ENCODE results near the gene LINC00305. TPM values are rescaled to one million over a fixed set of nuclear protein-coding genes. Genes with fewer than 3 reads are reported as not detected.

The LINC00305 gene
- total RNA-seq, 4 donors from 2014 or later: 0.97 TPM; not detected in 3

- Histone ChIP-seq H3K27ac (no peak overlapping the region), H3K4me3 (no peak overlapping the region), H3K4me1 (no peaks in the 10 kb centered on the region), H3K36me3 (no peaks in the 10 kb centered on the region), H3K27me3 (no peaks in the 10 kb centered on the region), H3K9me3 (no peaks in the 10 kb centered on the region)
- intact Hi-C loops (cut with DNase I; ENCODE audit: low total_unique reads): no loop called here
- no peak for DNase-seq
- TF ChIP-seq POLR2A (IDR thresholded peaks at IDR 0.05) (no peak), CTCF (IDR thresholded peaks at IDR 0.05) (no peak)
Observed at GRCh38 chr18:64167408-64167925, 18.6 kb upstream of the LINC00305 start.

DNA sequence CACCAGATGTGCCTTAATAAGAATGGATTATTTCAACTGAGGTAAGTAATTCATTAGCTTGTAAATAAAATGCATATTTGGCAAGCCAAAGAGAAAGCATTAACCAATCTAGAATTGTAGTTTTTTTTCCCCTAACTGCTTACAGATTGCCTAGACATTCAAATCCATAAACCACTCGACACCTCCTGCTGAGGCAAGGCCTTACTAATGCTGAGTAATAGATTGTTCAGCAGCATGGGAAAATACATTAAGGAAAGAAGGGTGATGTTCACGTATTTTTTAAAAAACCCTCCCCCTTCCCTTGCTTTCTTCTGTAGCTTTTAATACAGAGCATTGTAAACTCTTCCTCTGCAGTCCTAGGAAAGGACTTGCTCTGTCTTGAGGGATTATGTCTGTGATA, 17.0 kb upstream of the LINC00305 start:
- Histone ChIP-seq H3K36me3 (no peaks in the 10 kb centered on the region), H3K9me3 (no peaks in the 10 kb centered on the region), H3K27ac (no peak overlapping the region), H3K4me3 (no peak overlapping the region), H3K27me3 (no peaks in the 10 kb centered on the region), H3K4me1 (no peaks in the 10 kb centered on the region)
- no peak for DNase-seq
- TF ChIP-seq POLR2A (IDR thresholded peaks at IDR 0.05) (no peak), CTCF (IDR thresholded peaks at IDR 0.05) (no peak)
- intact Hi-C loops (cut with DNase I; ENCODE audit: low total_unique reads): no loop called here

DNA sequence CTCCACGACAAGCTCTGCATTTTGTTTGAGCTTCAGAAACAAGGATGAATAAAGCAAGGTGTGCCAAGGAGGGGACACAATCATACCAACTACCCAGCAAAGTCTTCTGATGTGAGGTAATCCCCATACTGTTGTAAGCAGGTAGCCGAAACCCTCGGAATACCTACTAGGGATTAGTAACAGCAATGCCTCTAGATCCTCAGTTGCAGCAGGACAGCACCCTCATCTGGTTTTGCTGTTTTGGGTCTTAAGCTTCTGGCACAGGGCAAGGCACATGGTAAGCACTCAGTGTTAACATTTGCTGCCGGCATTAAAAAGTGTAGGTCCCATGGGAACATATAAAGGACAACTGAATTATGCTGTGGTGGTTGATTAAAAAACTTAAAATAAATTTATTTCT, 16.0 kb upstream of the LINC00305 start:
- intact Hi-C loops (cut with DNase I; ENCODE audit: low total_unique reads): no loop called here
- no peak for TF ChIP-seq POLR2A (IDR thresholded peaks at IDR 0.05)
- TF ChIP-seq CTCF (IDR thresholded peaks at IDR 0.05): no peak

GRCh38 chr18:64149916-64150438, 1.1 kb upstream of the LINC00305 start:
- H3K4me3 ChIP-seq: no peak overlapping the region
- H3K27ac ChIP-seq: no peak overlapping the region
- no peaks in the 10 kb centered on the region for H3K36me3 ChIP-seq
- intact Hi-C loops (cut with DNase I; ENCODE audit: low total_unique reads): no loop called here
- TF ChIP-seq POLR2A (IDR thresholded peaks at IDR 0.05) (no peak), CTCF (IDR thresholded peaks at IDR 0.05) (no peak)
- no peaks in the 10 kb centered on the region for H3K27me3 ChIP-seq
- no peaks in the 10 kb centered on the region for H3K9me3 ChIP-seq
- H3K4me1 ChIP-seq: no peaks in the 10 kb centered on the region
- DNase-seq: no peak

More for the DNA sequence above, 16.0 kb upstream of the LINC00305 start:
- no peak overlapping the region for H3K27ac ChIP-seq
- no peaks in the 10 kb centered on the region for H3K36me3 ChIP-seq
- H3K9me3 ChIP-seq: no peaks in the 10 kb centered on the region
- H3K27me3 ChIP-seq: no peaks in the 10 kb centered on the region
- DNase-seq: no peak
- no peak overlapping the region for H3K4me3 ChIP-seq
- no peaks in the 10 kb centered on the region for H3K4me1 ChIP-seq

- intact Hi-C loops (cut with DNase I; ENCODE audit: low total_unique reads): no loop called here
- no peak overlapping the region for H3K4me3 ChIP-seq
- no peak for DNase-seq
- no peak overlapping the region for H3K27ac ChIP-seq
- no peaks in the 10 kb centered on the region for H3K36me3 ChIP-seq
- H3K4me1 ChIP-seq: no peaks in the 10 kb centered on the region
- no peak for TF ChIP-seq CTCF (IDR thresholded peaks at IDR 0.05)
- no peak for TF ChIP-seq POLR2A (IDR thresholded peaks at IDR 0.05)
- H3K9me3 ChIP-seq: no peaks in the 10 kb centered on the region
- H3K27me3 ChIP-seq: no peaks in the 10 kb centered on the region
Observed at GRCh38 chr18:64142904-64143303, 6.0 kb downstream of the LINC00305 start.

Measured in uterus (tissue), 4 donors.